ENCODE results near the gene RGS1.

GRCh38 chr1:192561301-192561700 lies 14.3 kb upstream of the RGS1 start:
- TF ChIP-seq CTCF (IDR thresholded peaks at IDR 0.05) = no peak
- no peak for TF ChIP-seq POLR2A (IDR thresholded peaks at IDR 0.05)
